GM23338 (cell line): Measurements from ENCODE around the gene PSPC1. TPM values are rescaled to one million over a fixed set of nuclear protein-coding genes. Genes with fewer than 3 reads are reported as not detected.

ENCODE experiments used
- ATAC-seq: fragments of 200-7000 bp; cut with Tn5 transposase; 3 replicates; pipeline ENCODE4 v1.9.1; 2020
- DNase-seq: peaks from one replicate; pipeline ENCODE4 v3.0.0-alpha.2; 2015; ENCODE audit warnings: low spot score
- H2AFZ ChIP-seq: fragments of 200-600 bp; sonication (generic); 2 replicates; pipeline ENCODE4 v1.8.0; 2016; ENCODE audit warnings: antibody characterized with exemption, mild to moderate bottlenecking, moderate library complexity
- H3F3A ChIP-seq: fragments of 200-600 bp; sonication (generic); replicated peaks from 2 replicates; pipeline ENCODE4 v1.8.0; 2017; ENCODE audit warnings: antibody characterized with exemption, mixed run types, low read depth
- H3K27ac ChIP-seq: fragments of 200-600 bp; sonication (generic); 2 replicates; pipeline ENCODE4 v1.6.1; 2016; ENCODE audit warnings: low read depth
- H3K27me3 ChIP-seq: fragments of 200-600 bp; sonication (generic); 2 replicates; pipeline ENCODE4 v1.8.0; 2016; ENCODE audit warnings: mild to moderate bottlenecking, mixed run types, moderate library complexity; ENCODE audit not compliant: insufficient read depth
- H3K36me3 ChIP-seq: fragments of 200-600 bp; sonication (generic); 2 replicates; pipeline ENCODE4 v1.8.0; 2016; ENCODE audit warnings: mild to moderate bottlenecking; ENCODE audit not compliant: insufficient read depth
- H3K4me1 ChIP-seq: fragments of 200-600 bp; sonication (generic); 2 replicates; pipeline ENCODE4 v1.8.0; 2016; ENCODE audit warnings: mild to moderate bottlenecking, moderate library complexity; ENCODE audit not compliant: insufficient read depth
- H3K4me2 ChIP-seq: fragments of 200-600 bp; sonication (generic); 2 replicates; pipeline ENCODE4 v1.7.1; 2017; ENCODE audit warnings: mixed run types
- H3K4me3 ChIP-seq: fragments of 200-600 bp; sonication (generic); 2 replicates; pipeline ENCODE4 v1.6.1; 2016; ENCODE audit warnings: mixed run types
- H3K79me2 ChIP-seq: fragments of 200-600 bp; sonication (generic); replicated peaks from 2 replicates; pipeline ENCODE4 v1.8.0; 2017; ENCODE audit warnings: mild to moderate bottlenecking; ENCODE audit not compliant: insufficient read depth
- H3K9me2 ChIP-seq: fragments of 200-600 bp; sonication (generic); 2 replicates; pipeline ENCODE4 v1.8.0; 2017; ENCODE audit not compliant: insufficient read depth
- H4K20me1 ChIP-seq: fragments of 200-600 bp; sonication (generic); replicated peaks from 2 replicates; pipeline ENCODE4 v1.8.0; 2017; ENCODE audit warnings: mild to moderate bottlenecking; ENCODE audit not compliant: insufficient read depth
- H3K27ac Mint-ChIP-seq: 2 replicates; pipeline ENCODE4 v1.8.0; 2020; ENCODE audit warnings: inconsistent platforms, mild to moderate bottlenecking, moderate library complexity, mixed read lengths
- H3K27me3 Mint-ChIP-seq: 3 replicates; pipeline ENCODE4 v1.8.0; 2022; ENCODE audit warnings: low read depth, mild to moderate bottlenecking, moderate library complexity, mixed read lengths, inconsistent platforms; ENCODE audit not compliant: insufficient read depth, poor library complexity
- H3K36me3 Mint-ChIP-seq: 3 replicates; pipeline ENCODE4 v1.8.0; 2021; ENCODE audit warnings: low read depth, mild to moderate bottlenecking, inconsistent platforms, moderate library complexity, mixed read lengths
- H3K4me1 Mint-ChIP-seq: 3 replicates; pipeline ENCODE4 v1.8.0; 2020; ENCODE audit warnings: mild to moderate bottlenecking, inconsistent platforms, mixed read lengths
- H3K4me3 Mint-ChIP-seq: 3 replicates; pipeline ENCODE4 v1.8.0; 2021; ENCODE audit warnings: moderate library complexity, mild to moderate bottlenecking, inconsistent platforms, mixed read lengths
- H3K9me3 Mint-ChIP-seq: 3 replicates; pipeline ENCODE4 v1.8.0; 2020; ENCODE audit warnings: moderate library complexity, mild to moderate bottlenecking, inconsistent platforms, mixed read lengths
- CREB1 ChIP-seq: fragments of 250-450 bp; sonication (Bioruptor Pico); IDR thresholded peaks from 2 replicates; pipeline ENCODE4 v1.5.0; 2020; ENCODE audit warnings: low read depth, mild to moderate bottlenecking, moderate library complexity
- EZH2phosphoT487 ChIP-seq: fragments of 200-600 bp; sonication (generic); IDR thresholded peaks from one replicate; pipeline ENCODE4 v1.8.1; 2018; ENCODE audit warnings: antibody characterized with exemption; ENCODE audit not compliant: unreplicated experiment
- POLR2AphosphoS5 ChIP-seq: IDR thresholded peaks from 2 replicates; pipeline ENCODE4 v1.6.1; 2016; ENCODE audit warnings: antibody characterized with exemption, low read depth
- STAT1 ChIP-seq: IDR thresholded peaks from one replicate; pipeline ENCODE4 v1.6.1; 2016; ENCODE audit warnings: antibody characterized with exemption; ENCODE audit not compliant: unreplicated experiment
- ZNF114 ChIP-seq: fragments of 250-450 bp; sonication (Bioruptor Pico); IDR thresholded peaks from 2 replicates; pipeline ENCODE4 v1.5.0; 2020; ENCODE audit warnings: mild to moderate bottlenecking, moderate library complexity
- ZNF331 ChIP-seq: fragments of 250-450 bp; sonication (Bioruptor Pico); IDR thresholded peaks from 2 replicates; pipeline ENCODE4 v1.5.0; 2020; ENCODE audit warnings: low read depth, mild to moderate bottlenecking, moderate library complexity
- polyA plus RNA-seq: library from polyadenylated mRNA; unstranded; fragments of >200 nt; fragmentation: Nextera tagmentation; extraction: Ambion mirVana; gene quantifications from 2 replicates; pipeline ENCODE4 v1.2.1, GENCODE V29; 2016
- total RNA-seq: library from RNA; depleted of rRNA; stranded (reverse); fragments of >200 nt; shearing (Covaris generic); gene quantifications from 2 replicates; pipeline ENCODE4 v1.2.3, GENCODE V29; 2014
- TF ChIP-seq, protein P1 (sequence below): IDR thresholded peaks from one replicate; pipeline ENCODE4 v1.6.1; 2018; ENCODE audit warnings: antibody characterized with exemption; ENCODE audit not compliant: unreplicated experiment
- TF ChIP-seq, protein P2 (sequence below): fragments of 250-450 bp; sonication (Bioruptor Pico); IDR thresholded peaks from 2 replicates; pipeline ENCODE4 v1.5.0; 2020; ENCODE audit warnings: mild to moderate bottlenecking, moderate library complexity
- TF ChIP-seq, protein P3 (sequence below): IDR thresholded peaks from 2 replicates; pipeline ENCODE4 v1.6.1; 2016; ENCODE audit warnings: antibody characterized with exemption

The PSPC1 gene
- total and polyA plus RNA-seq, 2 experiments from 2014 or later = 38.2 to 80.2 TPM

DNA sequence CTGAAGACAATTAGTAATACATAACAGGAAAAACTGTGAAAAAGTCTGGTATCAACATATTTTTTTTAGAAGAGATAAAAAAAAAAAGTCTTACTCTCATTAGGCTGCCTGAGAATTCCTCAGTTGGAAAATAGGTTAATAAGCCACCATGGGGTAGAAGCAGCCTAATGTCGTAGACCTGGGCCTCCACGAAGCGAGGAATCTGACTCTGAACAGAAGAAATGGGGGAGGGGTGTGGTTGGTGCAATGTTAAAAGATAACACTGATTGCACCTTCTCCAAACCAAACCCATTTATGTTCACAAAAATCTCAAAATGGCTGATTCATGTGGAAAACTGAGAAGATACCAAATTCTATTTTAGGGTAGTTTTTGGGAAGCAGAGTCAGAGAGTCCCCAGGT, 86.9 kb downstream of the PSPC1 start:
- H3K9me3 Mint-ChIP-seq = no peaks in the 10 kb centered on the region
- no peak for TF ChIP-seq ZNF114 (CRISPR knock-in tag)
- TF ChIP-seq, protein P1, sequence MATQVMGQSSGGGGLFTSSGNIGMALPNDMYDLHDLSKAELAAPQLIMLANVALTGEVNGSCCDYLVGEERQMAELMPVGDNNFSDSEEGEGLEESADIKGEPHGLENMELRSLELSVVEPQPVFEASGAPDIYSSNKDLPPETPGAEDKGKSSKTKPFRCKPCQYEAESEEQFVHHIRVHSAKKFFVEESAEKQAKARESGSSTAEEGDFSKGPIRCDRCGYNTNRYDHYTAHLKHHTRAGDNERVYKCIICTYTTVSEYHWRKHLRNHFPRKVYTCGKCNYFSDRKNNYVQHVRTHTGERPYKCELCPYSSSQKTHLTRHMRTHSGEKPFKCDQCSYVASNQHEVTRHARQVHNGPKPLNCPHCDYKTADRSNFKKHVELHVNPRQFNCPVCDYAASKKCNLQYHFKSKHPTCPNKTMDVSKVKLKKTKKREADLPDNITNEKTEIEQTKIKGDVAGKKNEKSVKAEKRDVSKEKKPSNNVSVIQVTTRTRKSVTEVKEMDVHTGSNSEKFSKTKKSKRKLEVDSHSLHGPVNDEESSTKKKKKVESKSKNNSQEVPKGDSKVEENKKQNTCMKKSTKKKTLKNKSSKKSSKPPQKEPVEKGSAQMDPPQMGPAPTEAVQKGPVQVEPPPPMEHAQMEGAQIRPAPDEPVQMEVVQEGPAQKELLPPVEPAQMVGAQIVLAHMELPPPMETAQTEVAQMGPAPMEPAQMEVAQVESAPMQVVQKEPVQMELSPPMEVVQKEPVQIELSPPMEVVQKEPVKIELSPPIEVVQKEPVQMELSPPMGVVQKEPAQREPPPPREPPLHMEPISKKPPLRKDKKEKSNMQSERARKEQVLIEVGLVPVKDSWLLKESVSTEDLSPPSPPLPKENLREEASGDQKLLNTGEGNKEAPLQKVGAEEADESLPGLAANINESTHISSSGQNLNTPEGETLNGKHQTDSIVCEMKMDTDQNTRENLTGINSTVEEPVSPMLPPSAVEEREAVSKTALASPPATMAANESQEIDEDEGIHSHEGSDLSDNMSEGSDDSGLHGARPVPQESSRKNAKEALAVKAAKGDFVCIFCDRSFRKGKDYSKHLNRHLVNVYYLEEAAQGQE = no peak
- TF ChIP-seq, protein P2, sequence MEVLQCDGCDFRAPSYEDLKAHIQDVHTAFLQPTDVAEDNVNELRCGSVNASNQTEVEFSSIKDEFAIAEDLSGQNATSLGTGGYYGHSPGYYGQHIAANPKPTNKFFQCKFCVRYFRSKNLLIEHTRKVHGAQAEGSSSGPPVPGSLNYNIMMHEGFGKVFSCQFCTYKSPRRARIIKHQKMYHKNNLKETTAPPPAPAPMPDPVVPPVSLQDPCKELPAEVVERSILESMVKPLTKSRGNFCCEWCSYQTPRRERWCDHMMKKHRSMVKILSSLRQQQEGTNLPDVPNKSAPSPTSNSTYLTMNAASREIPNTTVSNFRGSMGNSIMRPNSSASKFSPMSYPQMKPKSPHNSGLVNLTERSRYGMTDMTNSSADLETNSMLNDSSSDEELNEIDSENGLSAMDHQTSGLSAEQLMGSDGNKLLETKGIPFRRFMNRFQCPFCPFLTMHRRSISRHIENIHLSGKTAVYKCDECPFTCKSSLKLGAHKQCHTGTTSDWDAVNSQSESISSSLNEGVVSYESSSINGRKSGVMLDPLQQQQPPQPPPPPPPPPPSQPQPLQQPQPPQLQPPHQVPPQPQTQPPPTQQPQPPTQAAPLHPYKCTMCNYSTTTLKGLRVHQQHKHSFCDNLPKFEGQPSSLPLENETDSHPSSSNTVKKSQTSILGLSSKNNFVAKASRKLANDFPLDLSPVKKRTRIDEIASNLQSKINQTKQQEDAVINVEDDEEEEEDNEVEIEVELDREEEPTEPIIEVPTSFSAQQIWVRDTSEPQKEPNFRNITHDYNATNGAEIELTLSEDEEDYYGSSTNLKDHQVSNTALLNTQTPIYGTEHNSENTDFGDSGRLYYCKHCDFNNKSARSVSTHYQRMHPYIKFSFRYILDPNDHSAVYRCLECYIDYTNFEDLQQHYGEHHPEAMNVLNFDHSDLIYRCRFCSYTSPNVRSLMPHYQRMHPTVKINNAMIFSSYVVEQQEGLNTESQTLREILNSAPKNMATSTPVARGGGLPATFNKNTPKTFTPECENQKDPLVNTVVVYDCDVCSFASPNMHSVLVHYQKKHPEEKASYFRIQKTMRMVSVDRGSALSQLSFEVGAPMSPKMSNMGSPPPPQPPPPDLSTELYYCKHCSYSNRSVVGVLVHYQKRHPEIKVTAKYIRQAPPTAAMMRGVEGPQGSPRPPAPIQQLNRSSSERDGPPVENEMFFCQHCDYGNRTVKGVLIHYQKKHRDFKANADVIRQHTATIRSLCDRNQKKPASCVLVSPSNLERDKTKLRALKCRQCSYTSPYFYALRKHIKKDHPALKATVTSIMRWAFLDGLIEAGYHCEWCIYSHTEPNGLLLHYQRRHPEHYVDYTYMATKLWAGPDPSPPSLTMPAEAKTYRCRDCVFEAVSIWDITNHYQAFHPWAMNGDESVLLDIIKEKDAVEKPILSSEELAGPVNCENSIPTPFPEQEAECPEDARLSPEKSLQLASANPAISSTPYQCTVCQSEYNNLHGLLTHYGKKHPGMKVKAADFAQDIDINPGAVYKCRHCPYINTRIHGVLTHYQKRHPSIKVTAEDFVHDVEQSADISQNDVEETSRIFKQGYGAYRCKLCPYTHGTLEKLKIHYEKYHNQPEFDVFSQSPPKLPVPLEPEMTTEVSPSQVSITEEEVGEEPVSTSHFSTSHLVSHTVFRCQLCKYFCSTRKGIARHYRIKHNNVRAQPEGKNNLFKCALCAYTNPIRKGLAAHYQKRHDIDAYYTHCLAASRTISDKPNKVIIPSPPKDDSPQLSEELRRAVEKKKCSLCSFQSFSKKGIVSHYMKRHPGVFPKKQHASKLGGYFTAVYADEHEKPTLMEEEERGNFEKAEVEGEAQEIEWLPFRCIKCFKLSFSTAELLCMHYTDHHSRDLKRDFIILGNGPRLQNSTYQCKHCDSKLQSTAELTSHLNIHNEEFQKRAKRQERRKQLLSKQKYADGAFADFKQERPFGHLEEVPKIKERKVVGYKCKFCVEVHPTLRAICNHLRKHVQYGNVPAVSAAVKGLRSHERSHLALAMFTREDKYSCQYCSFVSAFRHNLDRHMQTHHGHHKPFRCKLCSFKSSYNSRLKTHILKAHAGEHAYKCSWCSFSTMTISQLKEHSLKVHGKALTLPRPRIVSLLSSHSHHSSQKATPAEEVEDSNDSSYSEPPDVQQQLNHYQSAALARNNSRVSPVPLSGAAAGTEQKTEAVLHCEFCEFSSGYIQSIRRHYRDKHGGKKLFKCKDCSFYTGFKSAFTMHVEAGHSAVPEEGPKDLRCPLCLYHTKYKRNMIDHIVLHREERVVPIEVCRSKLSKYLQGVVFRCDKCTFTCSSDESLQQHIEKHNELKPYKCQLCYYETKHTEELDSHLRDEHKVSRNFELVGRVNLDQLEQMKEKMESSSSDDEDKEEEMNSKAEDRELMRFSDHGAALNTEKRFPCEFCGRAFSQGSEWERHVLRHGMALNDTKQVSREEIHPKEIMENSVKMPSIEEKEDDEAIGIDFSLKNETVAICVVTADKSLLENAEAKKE = no peak
- no peak for TF ChIP-seq EZH2phosphoT487
- TF ChIP-seq, protein P3, sequence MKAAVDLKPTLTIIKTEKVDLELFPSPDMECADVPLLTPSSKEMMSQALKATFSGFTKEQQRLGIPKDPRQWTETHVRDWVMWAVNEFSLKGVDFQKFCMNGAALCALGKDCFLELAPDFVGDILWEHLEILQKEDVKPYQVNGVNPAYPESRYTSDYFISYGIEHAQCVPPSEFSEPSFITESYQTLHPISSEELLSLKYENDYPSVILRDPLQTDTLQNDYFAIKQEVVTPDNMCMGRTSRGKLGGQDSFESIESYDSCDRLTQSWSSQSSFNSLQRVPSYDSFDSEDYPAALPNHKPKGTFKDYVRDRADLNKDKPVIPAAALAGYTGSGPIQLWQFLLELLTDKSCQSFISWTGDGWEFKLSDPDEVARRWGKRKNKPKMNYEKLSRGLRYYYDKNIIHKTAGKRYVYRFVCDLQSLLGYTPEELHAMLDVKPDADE = no peak
- no peak for TF ChIP-seq ZNF331 (CRISPR knock-in tag)
- no peak for TF ChIP-seq CREB1 (CRISPR knock-in tag)
- TF ChIP-seq POLR2AphosphoS5 = no peak
- TF ChIP-seq STAT1 = no peak
- Histone ChIP-seq H2AFZ (no peak overlapping the region), H3K27ac (peak overlapping the region; percentile 41), H3K4me2 (peak overlapping the region; percentile 52), H3F3A (no peaks in the 10 kb centered on the region), H3K4me1 (peaks cover 46% of the 10 kb centered on the region), H4K20me1 (0 out of 2 replicates have a peak, but pooled peaks cover 4% of the 10 kb centered on the region), H3K4me3 (peak overlapping the region; percentile 26), H3K27me3 (no peaks in the 10 kb centered on the region), H3K79me2 (peaks cover 14% of the 10 kb centered on the region), H3K36me3 (no peaks in the 10 kb centered on the region), H3K9me2 (no peaks in the 10 kb centered on the region)
- DNase-seq (peak; percentile 63), ATAC-seq (peak; percentile 80)
- peak overlapping the region; percentile 79; the same call in 1 of the 2 replicates for H3K27ac Mint-ChIP-seq
- peaks cover 5% of the 10 kb centered on the region for H3K27me3 Mint-ChIP-seq
- H3K4me1 Mint-ChIP-seq = peaks cover 59% of the 10 kb centered on the region
- peaks cover 15% of the 10 kb centered on the region for H3K36me3 Mint-ChIP-seq
- peak overlapping the region; percentile 25; the same call in 1 of the 3 replicates for H3K4me3 Mint-ChIP-seq
